WERI-Rb-1 (cell line): ENCODE data around the gene U2AF2.

ENCODE experiments used
- DNase-seq: peaks from one replicate; pipeline ENCODE4 v3.0.0-alpha.2; 2020
- H3K27ac ChIP-seq: fragments of 250-450 bp; sonication (Bioruptor Pico); 2 replicates; pipeline ENCODE4 v1.5.1; 2020; ENCODE audit warnings: mild to moderate bottlenecking, moderate library complexity
- H3K27me3 ChIP-seq: fragments of 250-450 bp; sonication (Bioruptor Pico); 2 replicates; pipeline ENCODE4 v1.5.1; 2021; ENCODE audit warnings: mild to moderate bottlenecking, low read depth, moderate library complexity; ENCODE audit not compliant: insufficient read depth, severe bottlenecking
- H3K36me3 ChIP-seq: fragments of 250-450 bp; sonication (Bioruptor Pico); 2 replicates; pipeline ENCODE4 v1.5.1; 2020; ENCODE audit warnings: mild to moderate bottlenecking, moderate library complexity
- H3K4me3 ChIP-seq: 2 replicates; pipeline ENCODE4 v1.5.1; 2011; ENCODE audit warnings: low read depth, mild to moderate bottlenecking, control low read depth, low read length
- H3K9me3 ChIP-seq: fragments of 250-450 bp; sonication (Bioruptor Pico); 2 replicates; pipeline ENCODE4 v1.5.1; 2021; ENCODE audit warnings: mild to moderate bottlenecking, moderate library complexity; ENCODE audit not compliant: severe bottlenecking
- CTCF ChIP-seq: IDR thresholded peaks from 2 replicates; pipeline ENCODE4 v1.5.1; 2011; ENCODE audit warnings: low read depth, mild to moderate bottlenecking, control low read depth, inconsistent platforms, low read length

U2AF2 gene

GRCh38 chr19:55687281-55688201 is 32.7 kb downstream of the U2AF2 start:
- Histone ChIP-seq H3K9me3 (no peaks in the 10 kb centered on the region), H3K4me3 (no peak overlapping the region), H3K36me3 (peaks cover 59% of the 10 kb centered on the region), H3K27ac (no peak overlapping the region), H3K27me3 (no peaks in the 10 kb centered on the region)
- no peak for DNase-seq
- TF ChIP-seq CTCF = no peak

GRCh38 chr19:55688422-55689218 is 33.8 kb downstream of the U2AF2 start:
- Histone ChIP-seq H3K4me3 (no peak overlapping the region), H3K9me3 (no peaks in the 10 kb centered on the region), H3K36me3 (peaks cover 59% of the 10 kb centered on the region), H3K27me3 (no peaks in the 10 kb centered on the region), H3K27ac (no peak overlapping the region)
- DNase-seq = peak; percentile 28
- TF ChIP-seq CTCF = no peak

- Histone ChIP-seq H3K9me3 (no peaks in the 10 kb centered on the region), H3K4me3 (no peak overlapping the region), H3K36me3 (peaks cover 62% of the 10 kb centered on the region), H3K27me3 (no peaks in the 10 kb centered on the region), H3K27ac (no peak overlapping the region)
- DNase-seq = no peak
- TF ChIP-seq CTCF = no peak
Measured at GRCh38 chr19:55689411-55690108, 34.7 kb downstream of the U2AF2 start.

- TF ChIP-seq CTCF = no peak
- Histone ChIP-seq H3K4me3 (no peak overlapping the region), H3K36me3 (peaks cover 58% of the 10 kb centered on the region), H3K27ac (no peak overlapping the region), H3K9me3 (no peaks in the 10 kb centered on the region), H3K27me3 (no peaks in the 10 kb centered on the region)
- DNase-seq = no peak
Measured at GRCh38 chr19:55690109-55690768, 35.4 kb downstream of the U2AF2 start.

- Histone ChIP-seq H3K27ac (no peak overlapping the region), H3K9me3 (no peaks in the 10 kb centered on the region), H3K36me3 (peaks cover 54% of the 10 kb centered on the region), H3K4me3 (no peak overlapping the region), H3K27me3 (no peaks in the 10 kb centered on the region)
- no peak for TF ChIP-seq CTCF
- no peak for DNase-seq
Measured at GRCh38 chr19:55690769-55691545, 36.1 kb downstream of the U2AF2 start.
